Non-pigmented ciliary epithelial cell (primary cell): ENCODE measurements around the gene GASK1A.

Experiments
- DNase-seq: peaks from one replicate; pipeline ENCODE4 v3.0.0-alpha.2; 2010; ENCODE audit warnings: low read depth

Gene GASK1A

GRCh38 chr3:43014241-43014640 is 35.1 kb downstream of the GASK1A start:
- no peak for DNase-seq

GRCh38 chr3:43014956-43015355 is 35.8 kb downstream of the GASK1A start:
- no peak for DNase-seq

- DNase-seq, result no peak
Observed at GRCh38 chr3:43015572-43015971, 36.5 kb downstream of the GASK1A start.

- DNase-seq, result no peak
Observed at GRCh38 chr3:43015991-43016865, 37.1 kb downstream of the GASK1A start.

GRCh38 chr3:43017004-43017403 is 37.9 kb downstream of the GASK1A start:
- DNase-seq, result no peak

GRCh38 chr3:43017593-43018195 is 38.6 kb downstream of the GASK1A start:
- DNase-seq, result no peak

- no peak for DNase-seq
Observed at GRCh38 chr3:43018246-43018645, 39.1 kb downstream of the GASK1A start.

- no peak for DNase-seq
Observed at GRCh38 chr3:43019006-43019809, 40.1 kb downstream of the GASK1A start.

- no peak for DNase-seq
Observed at GRCh38 chr3:43019826-43020225, 40.7 kb downstream of the GASK1A start.

GRCh38 chr3:43021186-43021585 is 42.1 kb downstream of the GASK1A start:
- DNase-seq, result no peak

- no peak for DNase-seq
Observed at GRCh38 chr3:43022121-43022520, 43.0 kb downstream of the GASK1A start.

GRCh38 chr3:43023066-43023465 is 44.0 kb downstream of the GASK1A start:
- DNase-seq, result no peak

- DNase-seq, result no peak
Observed at GRCh38 chr3:43023746-43024145, 44.6 kb downstream of the GASK1A start.

GRCh38 chr3:43024181-43024885 is 45.2 kb downstream of the GASK1A start:
- no peak for DNase-seq

- no peak for DNase-seq
Observed at GRCh38 chr3:43025423-43025822, 46.3 kb downstream of the GASK1A start.

GRCh38 chr3:43028001-43028400 is 48.9 kb downstream of the GASK1A start:
- DNase-seq, result no peak

GRCh38 chr3:43028678-43029490 is 49.8 kb downstream of the GASK1A start:
- DNase-seq, result no peak

GRCh38 chr3:43030162-43030935 is 51.2 kb downstream of the GASK1A start:
- no peak for DNase-seq

GRCh38 chr3:43031485-43031884 is 52.4 kb downstream of the GASK1A start:
- no peak for DNase-seq

GRCh38 chr3:43031889-43032545 is 52.9 kb downstream of the GASK1A start:
- DNase-seq, result no peak
